ENCODE data around the gene SCN7A.

DNA sequence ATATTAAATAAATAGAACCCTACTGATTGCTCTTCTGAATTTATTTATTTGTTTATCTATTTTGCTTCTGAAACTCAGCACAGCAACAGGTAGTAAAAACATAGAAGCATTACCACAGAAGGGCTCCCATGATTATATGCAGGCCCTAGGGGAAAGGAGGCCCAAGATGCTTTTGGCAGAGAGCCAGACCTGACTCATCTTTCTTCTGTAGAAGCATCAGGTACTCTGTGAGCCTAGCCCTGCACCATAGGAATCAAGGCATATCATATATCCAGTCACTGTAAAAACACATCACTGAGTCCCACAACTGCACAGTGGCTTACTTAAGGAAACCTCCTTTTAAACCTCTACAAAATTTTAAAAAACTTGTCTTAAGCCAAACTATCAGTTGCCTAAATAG is 120.1 kb downstream of the SCN7A start:
- TF ChIP-seq, protein P1, sequence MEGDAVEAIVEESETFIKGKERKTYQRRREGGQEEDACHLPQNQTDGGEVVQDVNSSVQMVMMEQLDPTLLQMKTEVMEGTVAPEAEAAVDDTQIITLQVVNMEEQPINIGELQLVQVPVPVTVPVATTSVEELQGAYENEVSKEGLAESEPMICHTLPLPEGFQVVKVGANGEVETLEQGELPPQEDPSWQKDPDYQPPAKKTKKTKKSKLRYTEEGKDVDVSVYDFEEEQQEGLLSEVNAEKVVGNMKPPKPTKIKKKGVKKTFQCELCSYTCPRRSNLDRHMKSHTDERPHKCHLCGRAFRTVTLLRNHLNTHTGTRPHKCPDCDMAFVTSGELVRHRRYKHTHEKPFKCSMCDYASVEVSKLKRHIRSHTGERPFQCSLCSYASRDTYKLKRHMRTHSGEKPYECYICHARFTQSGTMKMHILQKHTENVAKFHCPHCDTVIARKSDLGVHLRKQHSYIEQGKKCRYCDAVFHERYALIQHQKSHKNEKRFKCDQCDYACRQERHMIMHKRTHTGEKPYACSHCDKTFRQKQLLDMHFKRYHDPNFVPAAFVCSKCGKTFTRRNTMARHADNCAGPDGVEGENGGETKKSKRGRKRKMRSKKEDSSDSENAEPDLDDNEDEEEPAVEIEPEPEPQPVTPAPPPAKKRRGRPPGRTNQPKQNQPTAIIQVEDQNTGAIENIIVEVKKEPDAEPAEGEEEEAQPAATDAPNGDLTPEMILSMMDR (conservative IDR thresholded peaks at IDR 0.05; ENCODE audit: low read depth, low read length) = no peak
- TF ChIP-seq EZH2 (IDR thresholded peaks at IDR 0.05; ENCODE audit: borderline replicate concordance, low read depth, low read length, poor library complexity, severe bottlenecking) = no peak
